ENCODE data around the gene CHST12. TPM values are rescaled to one million over a fixed set of nuclear protein-coding genes. Genes with fewer than 3 reads are reported as not detected.
"Not testable (repeated sequence)": the region's sequence is repeated elsewhere in the genome, so short reads cannot be mapped to it uniquely, and the experiment has no call there.

CHST12 gene
- total RNA-seq, 1 experiment from 2014 or later, result 12.9 TPM

DNA sequence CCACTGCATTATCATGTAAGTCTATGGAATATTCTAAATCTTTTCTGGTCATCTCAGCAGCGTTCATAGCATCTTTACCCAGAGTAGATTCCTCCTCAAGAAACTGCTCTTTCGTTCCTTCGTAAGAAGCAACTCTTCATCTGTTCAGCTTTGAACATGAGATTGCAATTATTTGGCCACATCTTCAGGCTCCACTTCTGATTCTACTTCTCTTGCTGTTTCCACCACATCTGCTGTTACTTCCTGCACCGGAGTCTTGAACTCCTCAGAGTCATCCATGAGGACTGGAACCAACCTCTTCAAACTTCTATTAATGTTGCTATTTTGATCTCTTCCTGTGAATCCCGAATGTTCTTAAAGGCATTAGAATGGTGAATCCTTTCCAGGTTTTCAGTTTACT is 12.7 kb downstream of the CHST12 start:
- H3K27me3 ChIP-seq (ENCODE audit: low read length), result no peaks in the 10 kb centered on the region
- H3F3A ChIP-seq (ENCODE audit: low read length, unreplicated experiment), result no peaks in the 10 kb centered on the region
- no peak for ATAC-seq
- H3K9me2 ChIP-seq (replicated peaks; ENCODE audit: low read length), result no peaks in the 10 kb centered on the region
- no peaks in the 10 kb centered on the region for H3K9me3 ChIP-seq (ENCODE audit: low read length)
- no peak overlapping the region for H2AFZ ChIP-seq (ENCODE audit: low read length)
- no peaks in the 10 kb centered on the region for H3K79me2 ChIP-seq (ENCODE audit: low read length)
- H4K20me1 ChIP-seq (ENCODE audit: low read length), result no peaks in the 10 kb centered on the region
- CTCF ChIA-PET, result no interaction called here
- POLR2A ChIA-PET (ENCODE audit: unreplicated experiment), result no interaction called here
- no peak for DNase-seq
- H3K4me3 ChIP-seq (ENCODE audit: low read length), result no peak overlapping the region
- H3K4me2 ChIP-seq (ENCODE audit: low read length), result no peak overlapping the region
- no peaks in the 10 kb centered on the region for H3K36me3 ChIP-seq (ENCODE audit: low read depth, low read length)
- H3K9ac ChIP-seq (ENCODE audit: low read length), result no peak overlapping the region
- intact Hi-C loops (cut with micrococcal nuclease), result no loop called here
- no peak overlapping the region for H3K27ac ChIP-seq (ENCODE audit: low read length)
- no peak for TF ChIP-seq EZH2phosphoT487 (IDR thresholded peaks at IDR 0.05; ENCODE audit: borderline replicate concordance, low read length)
- TF ChIP-seq EZH2 (IDR thresholded peaks at IDR 0.05; ENCODE audit: low read length, unreplicated experiment), result no peak
- TF ChIP-seq, protein P1, sequence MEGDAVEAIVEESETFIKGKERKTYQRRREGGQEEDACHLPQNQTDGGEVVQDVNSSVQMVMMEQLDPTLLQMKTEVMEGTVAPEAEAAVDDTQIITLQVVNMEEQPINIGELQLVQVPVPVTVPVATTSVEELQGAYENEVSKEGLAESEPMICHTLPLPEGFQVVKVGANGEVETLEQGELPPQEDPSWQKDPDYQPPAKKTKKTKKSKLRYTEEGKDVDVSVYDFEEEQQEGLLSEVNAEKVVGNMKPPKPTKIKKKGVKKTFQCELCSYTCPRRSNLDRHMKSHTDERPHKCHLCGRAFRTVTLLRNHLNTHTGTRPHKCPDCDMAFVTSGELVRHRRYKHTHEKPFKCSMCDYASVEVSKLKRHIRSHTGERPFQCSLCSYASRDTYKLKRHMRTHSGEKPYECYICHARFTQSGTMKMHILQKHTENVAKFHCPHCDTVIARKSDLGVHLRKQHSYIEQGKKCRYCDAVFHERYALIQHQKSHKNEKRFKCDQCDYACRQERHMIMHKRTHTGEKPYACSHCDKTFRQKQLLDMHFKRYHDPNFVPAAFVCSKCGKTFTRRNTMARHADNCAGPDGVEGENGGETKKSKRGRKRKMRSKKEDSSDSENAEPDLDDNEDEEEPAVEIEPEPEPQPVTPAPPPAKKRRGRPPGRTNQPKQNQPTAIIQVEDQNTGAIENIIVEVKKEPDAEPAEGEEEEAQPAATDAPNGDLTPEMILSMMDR (conservative IDR thresholded peaks at IDR 0.05; ENCODE audit: low read depth, low read length), result no peak
- no peaks in the 10 kb centered on the region for H3K4me1 ChIP-seq (ENCODE audit: insufficient read depth, low read length)
- BruUV-seq (replicated peaks), result no TSS peak

DNA sequence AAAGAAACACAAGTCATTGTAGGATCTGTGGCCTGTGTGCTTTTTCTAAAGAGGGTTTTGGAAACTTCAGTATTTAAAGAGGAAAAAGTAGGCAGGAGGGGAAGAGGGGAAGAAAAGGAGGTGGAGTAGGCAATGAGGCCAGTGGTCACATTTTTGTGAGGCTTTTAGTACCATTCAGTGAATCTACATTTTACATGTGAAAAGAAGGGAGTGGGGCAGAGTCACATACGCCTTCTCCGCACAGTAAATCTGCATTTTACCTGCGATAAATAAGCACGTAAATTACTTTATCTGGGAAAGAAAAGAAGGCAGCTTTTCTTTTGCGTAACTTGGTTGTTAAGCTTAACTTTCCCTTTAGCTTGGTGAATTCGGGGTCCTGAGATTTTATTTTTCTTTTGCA is 13.2 kb downstream of the CHST12 start:
- Histone ChIP-seq H3K79me2 (ENCODE audit: low read length) (no peaks in the 10 kb centered on the region), H3K27me3 (ENCODE audit: low read length) (no peaks in the 10 kb centered on the region), H3K4me2 (ENCODE audit: low read length) (no peak overlapping the region), H3K4me1 (ENCODE audit: insufficient read depth, low read length) (no peaks in the 10 kb centered on the region), H3K36me3 (ENCODE audit: low read depth, low read length) (no peaks in the 10 kb centered on the region), H3K9ac (ENCODE audit: low read length) (no peak overlapping the region), H3K9me3 (ENCODE audit: low read length) (no peaks in the 10 kb centered on the region), H3K9me2 (replicated peaks; ENCODE audit: low read length) (no peaks in the 10 kb centered on the region), H2AFZ (ENCODE audit: low read length) (no peak overlapping the region), H3K27ac (ENCODE audit: low read length) (no peak overlapping the region), H4K20me1 (ENCODE audit: low read length) (no peaks in the 10 kb centered on the region), H3K4me3 (ENCODE audit: low read length) (no peak overlapping the region), H3F3A (ENCODE audit: low read length, unreplicated experiment) (no peaks in the 10 kb centered on the region)
- intact Hi-C loops (cut with micrococcal nuclease), result no loop called here
- DNase-seq, result no peak
- POLR2A ChIA-PET (ENCODE audit: unreplicated experiment), result interaction anchor here (0.6 kb wide), 1 partner anchor 23 kb away, joined by 4 read pairs; no protein-coding TSS in a partner anchor
- TF ChIP-seq, protein P1 (conservative IDR thresholded peaks at IDR 0.05; ENCODE audit: low read depth, low read length), result no peak
- no peak for TF ChIP-seq EZH2phosphoT487 (IDR thresholded peaks at IDR 0.05; ENCODE audit: borderline replicate concordance, low read length)
- TF ChIP-seq EZH2 (IDR thresholded peaks at IDR 0.05; ENCODE audit: low read length, unreplicated experiment), result no peak
- no peak for ATAC-seq
- CTCF ChIA-PET, result interaction anchor here (0.6 kb wide), 1 partner anchor 266 kb away, joined by 3 read pairs; no protein-coding TSS in a partner anchor
- BruUV-seq (replicated peaks), result no TSS peak

GRCh38 chr7:2417178-2417577 is 13.8 kb downstream of the CHST12 start:
- intact Hi-C loops (cut with micrococcal nuclease); H3K79me2 ChIP-seq (ENCODE audit: low read length); H3K27me3 ChIP-seq (ENCODE audit: low read length); H3F3A ChIP-seq (ENCODE audit: low read length, unreplicated experiment); H3K9me3 ChIP-seq (ENCODE audit: low read length); DNase-seq; H3K9me2 ChIP-seq (replicated peaks; ENCODE audit: low read length); H2AFZ ChIP-seq (ENCODE audit: low read length); ATAC-seq; H3K36me3 ChIP-seq (ENCODE audit: low read depth, low read length); H3K9ac ChIP-seq (ENCODE audit: low read length); H3K4me2 ChIP-seq (ENCODE audit: low read length); H4K20me1 ChIP-seq (ENCODE audit: low read length); H3K4me1 ChIP-seq (ENCODE audit: insufficient read depth, low read length); H3K4me3 ChIP-seq (ENCODE audit: low read length); H3K27ac ChIP-seq (ENCODE audit: low read length); BruUV-seq (replicated peaks): not testable (repeated sequence)
- ChIA-PET CTCF (interaction anchor here (0.6 kb wide), 1 partner anchor 266 kb away, joined by 3 read pairs; no protein-coding TSS in a partner anchor), POLR2A (ENCODE audit: unreplicated experiment) (interaction anchor here (0.6 kb wide), 1 partner anchor 35 kb away, joined by 6 read pairs; no protein-coding TSS in a partner anchor)
